ENCODE measurements around the gene LIPA.
"Not testable (repeated sequence)": the region's sequence is repeated elsewhere in the genome, so short reads cannot be mapped to it uniquely, and the experiment has no call there.

Gene LIPA

DNA sequence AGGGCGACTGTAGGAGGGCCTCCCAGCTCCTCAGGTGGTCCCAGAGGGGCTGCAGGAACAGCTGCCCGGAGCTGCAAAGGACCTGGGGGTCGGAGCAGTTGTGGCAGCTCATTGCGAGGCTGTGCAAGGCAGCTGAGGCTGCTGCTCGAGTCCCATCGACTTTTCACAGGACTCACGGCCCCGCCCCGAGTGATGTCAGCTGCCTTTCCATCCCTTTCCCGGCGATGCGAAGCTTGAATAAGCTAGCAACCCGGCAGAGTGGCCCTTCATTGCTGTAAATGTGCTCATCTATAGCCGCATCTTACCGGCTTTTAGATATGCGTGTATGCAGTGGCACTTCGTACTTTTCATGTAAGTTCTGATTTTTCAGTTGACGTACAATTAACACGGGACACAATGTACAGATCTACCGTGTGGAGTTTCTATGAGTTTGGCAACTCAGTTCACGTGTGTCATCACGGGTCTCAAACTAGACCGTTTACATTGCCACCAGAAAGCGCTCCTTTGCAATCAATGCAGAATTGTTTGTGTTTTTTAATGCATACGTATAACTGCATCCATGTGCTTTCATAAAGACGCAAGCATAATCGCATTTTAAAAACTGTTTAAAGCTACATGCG is 44.3 kb downstream of the LIPA start, which contains the start of gene CH25H:
TSS of gene CH25H (minus strand) at position 137 of the 620 bp plus-strand sequence. CDS start at position 112, 25 bp downstream.
- DNase-seq: no peak

DNA sequence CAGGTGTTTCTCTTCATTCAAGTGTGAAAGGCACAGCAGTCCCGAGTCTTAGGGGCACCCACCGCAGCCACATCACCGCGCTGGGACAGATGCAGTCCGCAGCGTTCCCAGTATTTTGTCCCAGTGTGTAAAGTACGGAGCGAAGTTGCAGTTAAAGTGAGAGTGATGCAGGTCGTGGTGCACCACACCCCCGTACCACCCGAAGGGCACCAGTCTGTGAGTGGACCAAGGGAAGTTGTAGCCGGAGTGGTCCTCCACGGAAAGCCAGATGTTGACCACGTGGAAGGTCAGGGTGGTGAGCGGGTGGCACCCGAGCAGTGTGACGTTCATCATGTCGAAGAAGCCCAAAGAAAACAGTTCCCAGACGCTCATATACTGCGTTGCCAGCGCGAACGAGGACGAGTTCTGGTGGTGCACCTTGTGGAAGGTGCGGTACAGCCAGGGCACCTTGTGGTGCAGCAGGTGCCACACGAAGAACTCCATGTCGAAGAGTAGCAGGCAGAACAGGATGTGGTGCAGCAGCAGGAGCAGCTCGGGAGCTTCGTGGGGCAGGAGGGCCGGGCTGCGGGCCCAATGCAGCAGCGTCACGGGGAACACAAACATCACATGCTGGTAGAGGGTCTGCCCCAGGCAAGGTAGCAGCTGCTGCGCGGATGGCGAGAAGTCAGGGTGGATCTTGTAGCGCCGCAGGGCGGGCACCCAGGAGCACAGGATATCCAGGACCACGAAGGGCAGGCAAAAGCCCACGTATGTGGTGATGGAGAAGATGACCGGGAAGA is 45.0 kb downstream of the LIPA start:
- DNase-seq: no peak

DNA sequence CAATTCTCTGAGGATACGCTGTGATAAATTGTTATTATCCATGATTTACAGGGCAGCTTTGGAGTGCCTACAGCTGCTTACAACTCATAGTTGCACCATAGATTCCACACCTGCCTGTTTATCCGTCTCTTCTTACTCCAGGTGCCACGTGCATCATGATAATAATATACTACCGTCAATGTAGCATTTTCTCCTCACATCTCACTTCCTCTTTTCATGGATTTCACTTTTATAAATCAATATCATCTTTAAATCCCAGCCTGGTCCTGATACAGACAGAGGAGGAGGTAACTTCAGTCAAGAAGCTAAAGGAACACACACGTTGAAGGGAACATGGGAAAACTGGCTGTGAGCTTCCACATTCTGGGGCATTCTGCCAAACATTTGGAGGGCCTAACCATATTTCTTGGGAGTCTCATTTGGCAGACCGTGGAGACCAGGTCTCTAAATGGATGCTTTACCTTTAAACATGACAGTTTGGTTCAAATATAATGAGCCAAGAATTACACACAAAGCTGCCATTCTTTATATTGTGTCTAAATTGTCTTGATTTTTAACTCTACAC is 46.9 kb downstream of the LIPA start:
- DNase-seq: no peak

DNA sequence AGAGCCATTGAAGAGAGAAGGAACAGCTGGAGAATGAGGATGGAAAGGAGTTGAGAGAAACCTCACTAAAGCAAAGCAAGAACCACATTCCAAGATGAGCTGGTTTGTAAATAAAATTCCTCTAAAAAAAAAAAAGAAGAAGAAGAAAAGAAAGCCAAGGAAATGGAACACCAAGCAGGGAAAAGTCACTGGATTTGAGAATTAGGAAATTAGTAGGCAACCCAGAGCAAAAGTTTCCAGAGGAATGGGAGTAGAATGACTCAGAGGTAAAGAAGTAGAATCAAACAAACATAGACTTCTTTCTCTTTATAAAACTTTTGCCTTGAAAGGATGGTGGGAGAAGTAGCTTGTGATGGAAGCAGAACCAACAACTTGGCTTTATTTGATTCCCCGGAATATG is 48.3 kb downstream of the LIPA start:
- no peak for DNase-seq

DNA sequence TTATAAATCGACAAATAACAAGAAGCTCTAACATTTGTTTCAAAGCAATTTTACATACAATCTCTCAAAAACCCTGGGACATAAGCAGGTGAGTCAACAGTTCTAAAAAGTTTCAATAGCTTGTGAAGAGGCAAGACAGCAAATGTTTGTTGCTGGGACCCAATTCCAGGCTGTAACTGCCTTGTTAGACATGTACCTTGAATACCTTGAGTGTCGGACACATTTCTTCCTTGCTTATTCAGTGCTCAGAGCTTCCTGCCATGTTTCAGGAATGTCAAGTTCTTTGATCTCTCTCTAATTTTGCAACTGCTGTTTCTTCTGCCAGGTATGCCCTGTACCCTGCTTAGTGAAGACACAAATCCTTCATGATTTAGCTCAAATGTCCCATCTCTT is 49.5 kb downstream of the LIPA start:
- no peak for DNase-seq

DNA sequence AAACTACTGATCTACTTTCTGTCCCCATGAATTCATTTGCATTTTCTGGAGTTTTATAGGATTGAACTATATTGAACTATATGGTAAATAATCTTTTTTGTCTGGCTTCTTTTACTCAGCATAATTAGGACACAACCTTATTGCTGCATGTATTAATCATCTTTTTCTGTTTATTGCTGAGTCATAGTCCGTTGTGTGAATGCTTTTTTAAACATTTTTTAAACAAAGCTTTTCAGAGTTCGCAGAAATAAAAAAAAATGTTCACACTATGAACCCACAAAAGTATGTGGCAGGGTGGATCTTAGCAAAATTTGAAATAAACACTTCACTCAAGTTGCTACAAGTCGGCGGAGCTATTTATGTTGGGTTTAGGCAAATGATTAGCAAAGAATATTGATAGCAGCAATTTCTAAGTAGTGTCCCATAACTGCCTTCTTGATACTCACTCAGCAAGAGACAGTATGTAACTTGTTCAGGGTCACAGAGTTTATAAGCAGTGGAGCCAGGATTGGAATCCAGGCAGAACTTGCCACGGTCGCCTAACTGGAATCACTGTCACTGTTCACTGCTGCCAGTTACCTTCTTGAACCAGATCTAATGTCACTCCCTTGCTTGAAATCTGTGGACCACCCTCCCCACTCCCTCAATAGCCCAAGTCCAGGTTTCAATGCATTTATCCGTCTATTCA is 50.1 kb downstream of the LIPA start:
- no peak for DNase-seq

DNA sequence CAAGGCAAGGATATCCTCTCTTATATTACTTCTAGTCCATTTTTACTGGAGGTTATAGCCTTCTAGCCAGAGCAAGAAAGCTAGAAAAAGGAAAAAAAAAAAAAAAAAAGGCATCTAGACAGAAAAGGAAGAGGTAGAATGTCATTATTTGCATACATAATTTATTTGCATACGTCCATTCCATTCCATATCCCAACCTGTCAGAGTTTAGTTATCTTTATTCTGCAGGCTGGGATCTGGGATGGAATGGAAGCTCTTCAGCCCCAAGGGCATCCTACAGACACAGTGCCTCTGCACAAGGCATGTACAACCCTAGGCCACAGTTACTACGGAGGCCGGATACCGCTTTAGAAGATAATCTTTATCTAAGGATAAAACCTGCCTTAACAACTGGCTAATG is 54.1 kb downstream of the LIPA start:
- DNase-seq: no peak

DNA sequence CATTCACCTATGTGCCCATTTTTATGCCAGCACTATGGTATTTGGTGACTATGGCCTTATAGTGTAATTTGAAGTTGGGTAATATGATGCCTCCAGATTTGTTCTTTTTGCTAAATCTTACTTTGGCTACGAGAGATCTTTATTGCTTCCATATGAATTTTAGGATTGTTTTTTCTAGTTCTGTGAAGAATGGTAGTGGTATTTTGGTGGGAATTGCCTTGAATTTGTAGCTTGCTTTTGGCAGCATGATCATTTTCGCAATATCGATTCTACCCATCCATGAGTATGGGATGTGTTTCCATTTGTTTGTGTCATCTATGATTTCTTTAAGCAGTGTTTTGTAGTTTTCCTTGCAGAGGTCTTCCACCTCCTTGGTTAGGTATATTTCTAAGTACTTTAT is 60.3 kb downstream of the LIPA start:
- DNase-seq: not testable (repeated sequence)

DNA sequence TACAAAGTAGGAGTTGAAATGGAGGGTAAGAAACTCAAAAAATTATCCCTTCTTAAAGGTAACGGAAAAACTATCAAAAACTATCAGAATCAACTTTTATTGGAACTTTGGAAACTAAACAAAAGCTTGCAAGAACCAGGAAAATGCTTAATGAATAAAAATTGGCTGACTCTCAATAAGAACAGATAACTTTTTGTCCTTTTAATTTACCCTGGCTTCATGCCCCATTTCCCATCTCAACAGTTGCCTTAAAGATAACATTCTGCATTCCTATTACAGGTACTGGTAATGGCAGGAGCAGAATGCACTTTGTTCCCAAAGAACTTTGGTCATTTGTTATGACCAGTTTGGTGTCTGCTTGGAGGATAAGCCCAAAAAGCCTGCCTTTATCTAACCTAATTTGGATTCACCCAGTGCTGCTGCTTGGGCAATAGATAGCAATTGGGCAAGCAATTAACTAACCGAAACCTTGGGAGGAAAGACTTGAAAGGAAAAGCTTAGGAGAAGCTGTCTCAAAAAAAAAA is 62.3 kb downstream of the LIPA start:
- no peak for DNase-seq

DNA sequence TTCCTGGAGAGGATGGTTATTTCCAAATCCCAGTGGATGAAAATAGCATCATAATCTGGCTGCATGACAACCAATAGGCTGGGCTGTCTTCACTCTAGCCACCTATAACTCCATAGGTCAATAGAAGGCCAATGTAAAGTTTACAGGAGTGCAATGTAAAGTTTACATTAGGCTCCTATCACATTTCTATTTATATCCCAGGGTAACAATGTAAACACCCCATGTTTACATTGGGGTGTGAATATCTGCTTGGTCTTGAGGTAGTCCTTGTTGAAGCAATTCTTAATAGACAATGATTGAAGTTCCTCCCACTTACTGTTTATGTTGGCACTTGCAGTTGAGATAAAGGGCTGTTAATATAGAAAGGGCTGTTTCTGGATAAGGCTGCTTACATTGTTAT is 65.9 kb downstream of the LIPA start:
- no peak for DNase-seq

DNA sequence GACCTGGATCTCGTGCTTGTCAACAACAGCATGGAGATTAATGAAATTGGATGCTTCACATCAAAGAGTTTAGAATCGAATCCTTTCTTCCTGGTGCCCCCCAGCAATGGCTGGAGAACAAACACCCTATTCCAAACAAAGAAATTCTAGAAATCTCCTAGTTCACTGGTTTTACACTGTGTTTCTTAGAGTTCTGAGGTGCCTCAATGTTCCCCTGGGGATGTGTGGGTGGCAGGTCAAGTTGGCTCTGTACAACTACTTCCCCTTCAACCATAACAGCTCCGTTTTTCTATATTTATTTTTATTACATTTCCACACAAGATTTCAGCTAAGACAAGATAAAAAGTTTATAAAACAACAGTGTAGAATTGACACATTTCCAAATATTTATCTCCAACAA is 66.9 kb downstream of the LIPA start:
- no peak for DNase-seq

DNA sequence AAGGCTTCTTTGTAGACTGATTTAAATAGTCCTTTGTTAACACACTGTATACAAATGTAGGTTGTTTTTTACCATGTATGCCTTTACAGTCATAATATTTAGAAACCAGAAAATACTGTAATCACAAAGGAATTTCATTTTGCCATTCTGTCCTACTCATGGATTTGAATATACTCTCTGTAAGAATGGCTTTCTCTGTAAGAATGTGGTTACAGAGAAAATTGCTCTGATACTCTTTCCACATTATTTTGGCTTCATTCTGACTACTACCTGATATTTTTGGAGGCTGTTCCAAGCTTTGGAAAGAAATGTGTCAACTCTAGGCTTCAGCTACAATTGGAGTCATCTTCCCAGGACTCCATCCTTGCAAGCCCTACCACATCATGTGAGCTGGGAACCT is 68.0 kb downstream of the LIPA start:
- DNase-seq: peak; percentile 14

DNA sequence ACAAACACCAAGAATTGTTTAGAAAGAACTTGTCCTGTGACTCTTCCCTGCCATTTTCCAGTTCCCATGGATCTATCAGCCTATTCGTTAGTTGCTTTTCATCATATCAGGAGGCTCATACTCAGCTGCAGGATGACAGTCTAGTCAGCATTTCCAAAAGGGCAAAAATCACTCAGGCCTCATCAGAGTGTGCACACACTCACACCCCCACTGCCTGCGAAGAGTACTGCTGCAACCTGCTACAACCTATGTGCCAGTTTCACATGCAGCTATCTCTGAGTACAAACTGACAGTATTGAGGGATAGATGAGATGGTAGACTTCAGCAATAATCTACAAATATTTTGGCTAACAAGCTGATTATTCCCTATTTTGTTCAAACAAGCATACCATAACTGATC is 68.7 kb downstream of the LIPA start:
- DNase-seq: no peak

DNA sequence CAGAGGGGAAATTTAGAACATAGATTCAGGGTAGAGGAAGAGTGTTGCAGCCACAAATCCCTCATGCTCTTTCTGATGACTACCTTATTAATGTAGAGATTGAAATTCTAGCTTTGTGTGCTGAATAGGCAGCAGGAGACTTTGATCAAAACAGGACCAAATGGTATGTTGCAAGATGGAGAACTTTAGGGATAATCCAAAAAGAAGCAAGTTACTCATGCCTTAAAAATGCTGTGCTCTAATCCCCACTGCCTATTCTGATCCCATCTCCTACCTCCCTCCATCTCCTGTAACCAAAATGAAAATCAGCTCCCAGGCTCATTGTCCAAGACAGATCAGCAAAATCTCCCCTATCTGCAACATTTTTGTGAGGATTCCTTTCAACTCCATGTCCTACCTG is 75.8 kb downstream of the LIPA start:
- DNase-seq: no peak

DNA sequence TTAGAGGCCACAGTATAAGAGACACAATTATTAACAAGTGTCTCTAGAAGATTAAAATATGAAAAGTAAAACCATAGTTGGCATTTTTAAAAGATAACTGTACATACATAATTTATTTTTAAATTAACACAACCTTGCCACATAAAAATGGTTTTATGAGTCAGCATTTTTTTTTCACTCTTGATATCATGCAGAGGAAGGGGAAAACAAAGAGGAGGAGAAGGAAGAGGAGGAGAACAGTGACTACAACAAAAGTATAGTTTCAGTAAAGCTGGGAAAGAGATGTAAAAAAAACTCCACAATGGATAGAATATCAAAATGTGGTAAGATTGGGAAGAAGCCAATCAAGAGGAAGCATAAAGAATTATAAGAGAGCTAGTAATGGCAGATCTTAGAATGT is 78.5 kb downstream of the LIPA start:
- DNase-seq: no peak

DNA sequence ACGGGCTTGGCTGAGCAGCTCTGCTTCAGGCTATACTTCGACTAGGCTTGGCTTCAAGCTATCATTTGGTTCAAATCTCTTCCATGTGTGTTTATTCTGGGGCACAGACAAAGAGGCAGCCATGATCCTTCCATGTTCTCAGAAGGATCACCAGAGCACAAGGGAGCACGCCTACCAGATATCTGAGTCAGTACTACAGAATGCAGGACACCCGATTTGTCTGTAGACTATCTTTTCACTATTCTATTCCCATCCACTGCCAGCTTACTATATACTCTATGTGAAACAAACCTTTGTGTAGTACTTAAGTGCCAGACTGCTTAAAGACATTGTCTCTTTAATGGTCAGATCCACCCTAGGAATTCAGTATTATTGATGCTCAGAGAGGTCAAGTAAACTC is 79.6 kb downstream of the LIPA start:
- peak; percentile 10 for DNase-seq

DNA sequence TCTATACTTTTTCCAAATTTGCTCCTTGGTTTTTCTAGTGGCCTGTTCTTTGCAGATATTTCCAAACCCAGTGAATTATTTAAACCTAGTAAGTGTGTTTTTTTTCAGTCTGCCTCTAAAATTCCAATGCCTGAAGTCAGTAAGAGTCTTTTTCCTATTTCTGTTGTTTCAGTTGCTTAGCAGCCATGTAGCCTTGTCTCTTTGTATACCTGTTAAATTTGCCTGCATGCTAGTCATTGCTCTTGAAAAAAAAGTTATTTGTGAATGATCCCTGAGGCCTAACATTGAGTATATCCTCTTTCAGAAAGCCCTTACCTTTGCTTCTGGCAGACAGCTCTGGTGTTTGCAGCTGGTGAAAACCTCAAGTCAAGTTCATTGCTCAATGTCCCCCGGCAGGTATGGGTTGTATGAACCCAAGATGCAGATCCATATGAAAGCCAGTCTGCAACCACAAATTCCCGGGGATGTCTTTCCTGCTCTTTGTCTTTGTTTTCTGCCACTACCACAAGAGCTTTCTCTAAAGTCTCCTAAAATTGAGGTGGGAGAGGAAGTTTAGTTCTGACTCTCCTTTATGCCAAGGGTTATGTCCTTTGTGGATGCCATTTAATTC is 80.2 kb downstream of the LIPA start:
- DNase-seq: peak; percentile 50

DNA sequence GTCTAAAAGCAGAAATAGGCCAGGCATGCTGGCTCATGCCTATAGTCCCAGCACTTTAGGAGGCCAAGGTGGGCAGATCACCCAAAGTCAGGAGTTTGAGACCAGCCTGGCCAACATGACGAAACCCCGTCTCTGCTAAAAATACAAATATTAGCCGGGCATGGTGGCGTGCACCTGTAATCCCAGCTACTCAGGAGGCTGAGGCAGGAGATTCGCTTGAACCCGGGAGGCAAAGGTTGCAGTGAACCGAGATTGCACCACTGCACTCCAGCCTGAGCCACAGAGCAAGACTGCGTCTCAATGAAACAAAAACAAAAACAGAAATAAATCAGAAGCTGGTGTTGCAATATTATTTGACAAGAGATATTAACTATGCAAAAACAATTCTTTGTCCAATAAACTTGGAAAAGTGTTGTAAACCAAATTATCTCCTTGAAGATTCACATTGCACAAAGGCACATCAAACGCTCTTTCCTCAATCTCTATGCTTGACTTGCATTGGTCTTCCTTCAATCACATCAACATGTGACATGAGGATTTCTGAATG is 83.1 kb downstream of the LIPA start:
- not testable (repeated sequence) for DNase-seq

DNA sequence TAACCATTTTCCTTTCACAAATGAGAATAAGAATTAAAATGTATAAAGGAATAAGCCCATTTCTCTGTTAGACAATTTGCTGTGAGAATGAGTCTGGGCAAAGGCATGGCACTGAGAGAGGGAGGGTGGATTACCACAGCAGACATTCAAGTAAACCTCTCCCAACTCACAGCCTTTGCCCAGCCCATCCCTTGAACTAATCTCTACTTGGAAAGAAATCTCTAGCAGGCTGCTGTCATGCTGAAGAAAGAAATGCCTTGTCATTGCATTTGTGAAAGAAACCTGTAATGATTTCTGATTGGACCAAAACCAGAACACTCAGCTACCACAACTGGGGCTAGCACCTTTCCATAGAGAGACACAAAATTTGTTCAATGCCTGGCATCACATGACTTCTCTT is 83.7 kb downstream of the LIPA start:
- peak; percentile 24 for DNase-seq

DNA sequence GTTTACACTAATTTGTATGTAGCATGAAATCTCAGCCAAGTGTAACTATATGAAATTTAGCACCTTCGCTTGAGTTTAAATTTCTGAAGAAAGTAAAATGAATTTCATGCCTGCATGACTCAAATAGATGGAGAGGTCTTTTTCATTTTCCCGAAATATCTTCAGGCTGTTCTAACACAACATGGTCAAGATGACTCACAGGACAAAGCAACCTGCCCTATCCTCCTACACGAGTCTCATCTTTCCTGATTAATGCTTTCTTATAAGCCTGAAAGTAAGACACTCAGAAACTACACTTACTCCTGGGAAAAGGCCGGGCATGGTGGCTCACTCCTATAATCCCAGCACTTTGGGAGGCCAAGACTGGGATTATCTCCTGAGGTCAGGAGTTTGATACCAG is 85.7 kb downstream of the LIPA start:
- peak; percentile 71 for DNase-seq

DNA sequence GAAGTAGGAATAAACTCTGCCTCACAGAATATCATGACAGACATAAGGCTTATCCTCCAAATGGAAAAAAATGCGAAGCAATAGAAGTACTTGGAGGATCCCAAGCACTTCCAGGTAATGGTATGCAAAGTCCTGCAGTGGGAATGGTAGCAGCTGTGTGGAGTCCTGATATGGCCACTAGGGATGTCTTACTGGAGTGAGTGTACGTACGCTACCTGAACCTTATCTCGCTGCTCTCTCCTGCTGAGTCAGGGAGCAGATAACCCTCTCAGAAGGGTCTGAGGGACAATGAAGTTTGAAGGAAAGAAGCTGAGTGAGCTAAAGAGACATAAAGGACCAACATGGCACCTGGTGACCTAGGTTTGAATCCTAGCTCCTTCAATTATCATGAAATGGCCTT is 86.7 kb downstream of the LIPA start:
- no peak for DNase-seq

DNA sequence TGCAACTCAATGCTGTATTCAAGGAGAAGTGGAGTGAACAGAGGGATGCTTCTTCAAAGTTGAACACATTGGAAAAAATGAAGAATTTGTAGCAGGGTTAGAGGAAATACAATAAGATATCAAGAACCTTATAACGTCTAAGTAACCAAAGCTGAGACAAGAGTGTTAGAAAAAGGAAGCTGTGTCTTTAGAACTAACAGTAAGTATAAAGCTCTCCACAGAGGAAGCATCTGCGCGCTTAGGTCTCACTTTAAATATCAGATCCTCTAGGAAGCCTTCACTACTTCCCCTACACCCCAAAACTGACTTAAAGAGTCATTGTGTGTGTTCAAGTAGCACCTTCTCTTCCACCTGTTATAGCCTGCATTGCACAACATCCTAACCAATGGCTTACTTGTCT is 87.5 kb downstream of the LIPA start:
- DNase-seq: no peak
